RWPE2 (cell line): Measurements from ENCODE around the gene PTPRQ.

ENCODE experiments used
- ATAC-seq: fragments of 200-7000 bp; cut with Tn5 transposase; 3 replicates; pipeline ENCODE4 v1.9.1; 2021; ENCODE audit warnings: low read depth
- DNase-seq: peaks from one replicate; pipeline ENCODE4 v3.0.0-alpha.2; 2020; ENCODE audit warnings: low spot score
- H3K27ac ChIP-seq: fragments of 450-650 bp; 2 replicates; pipeline ENCODE4 v1.5.1; 2017; ENCODE audit warnings: mild to moderate bottlenecking; ENCODE audit not compliant: poor library complexity, severe bottlenecking
- H3K27me3 ChIP-seq: fragments of 250-450 bp; sonication (Bioruptor Pico); 2 replicates; pipeline ENCODE4 v1.5.1; 2021; ENCODE audit warnings: mild to moderate bottlenecking, moderate library complexity; ENCODE audit not compliant: insufficient read depth, poor library complexity, severe bottlenecking
- H3K36me3 ChIP-seq: fragments of 250-450 bp; sonication (Bioruptor Pico); 2 replicates; pipeline ENCODE4 v1.5.1; 2020; ENCODE audit warnings: low read depth, mild to moderate bottlenecking, moderate library complexity
- H3K4me1 ChIP-seq: fragments of 250-450 bp; sonication (Bioruptor Pico); 2 replicates; pipeline ENCODE4 v1.5.1; 2021; ENCODE audit warnings: mild to moderate bottlenecking, moderate library complexity; ENCODE audit not compliant: insufficient read depth, poor library complexity, severe bottlenecking
- H3K4me3 ChIP-seq: fragments of 250-450 bp; sonication (Bioruptor Pico); 2 replicates; pipeline ENCODE4 v1.5.1; 2021; ENCODE audit warnings: mild to moderate bottlenecking, moderate library complexity; ENCODE audit not compliant: severe bottlenecking
- H3K9me3 ChIP-seq: fragments of 250-450 bp; sonication (Bioruptor Pico); 2 replicates; pipeline ENCODE4 v1.5.1; 2021; ENCODE audit warnings: mild to moderate bottlenecking, moderate library complexity; ENCODE audit not compliant: severe bottlenecking
- CTCF ChIP-seq: fragments of 450-650 bp; IDR thresholded peaks from one replicate; pipeline ENCODE4 v1.5.1; 2017; ENCODE audit warnings: mild to moderate bottlenecking, moderate library complexity; ENCODE audit not compliant: poor library complexity, severe bottlenecking

Gene PTPRQ

GRCh38 chr12:80622271-80622670, 178.2 kb downstream of the PTPRQ start:
- Histone ChIP-seq H3K27me3 (no peaks in the 10 kb centered on the region), H3K9me3 (no peaks in the 10 kb centered on the region), H3K27ac (no peak overlapping the region), H3K4me3 (no peak overlapping the region), H3K4me1 (peaks cover 2% of the 10 kb centered on the region), H3K36me3 (no peaks in the 10 kb centered on the region)
- TF ChIP-seq CTCF = peak; percentile 57
- DNase-seq = no peak
- no peak for ATAC-seq

GRCh38 chr12:80625051-80625450, 181.0 kb downstream of the PTPRQ start:
- no peak overlapping the region for H3K4me3 ChIP-seq
- H3K27ac ChIP-seq = no peak overlapping the region
- TF ChIP-seq CTCF = no peak
- DNase-seq = no peak
- no peaks in the 10 kb centered on the region for H3K36me3 ChIP-seq
- no peaks in the 10 kb centered on the region for H3K27me3 ChIP-seq
- ATAC-seq = no peak
- peaks cover 15% of the 10 kb centered on the region for H3K4me1 ChIP-seq
- H3K9me3 ChIP-seq = no peaks in the 10 kb centered on the region

- Histone ChIP-seq H3K27ac (no peak overlapping the region), H3K27me3 (no peaks in the 10 kb centered on the region)
- ATAC-seq = no peak
These were observed 181.9 kb downstream of the PTPRQ start for GRCh38 chr12:80625901-80626300.

GRCh38 chr12:80627782-80628181, 183.7 kb downstream of the PTPRQ start:
- no peaks in the 10 kb centered on the region for H3K36me3 ChIP-seq
- no peaks in the 10 kb centered on the region for H3K27me3 ChIP-seq
- no peak for TF ChIP-seq CTCF
- no peak for DNase-seq
- peaks cover 15% of the 10 kb centered on the region for H3K4me1 ChIP-seq
- no peaks in the 10 kb centered on the region for H3K9me3 ChIP-seq
- ATAC-seq = peak; percentile 70
- H3K4me3 ChIP-seq = no peak overlapping the region
- peak overlapping the region; percentile 58 for H3K27ac ChIP-seq

More at GRCh38 chr12:80625901-80626300, 181.9 kb downstream of the PTPRQ start:
- H3K4me3 ChIP-seq = no peak overlapping the region
- no peaks in the 10 kb centered on the region for H3K9me3 ChIP-seq
- H3K36me3 ChIP-seq = no peaks in the 10 kb centered on the region
- H3K4me1 ChIP-seq = peaks cover 15% of the 10 kb centered on the region
- no peak for DNase-seq
- TF ChIP-seq CTCF = no peak

GRCh38 chr12:80632835-80633234, 188.8 kb downstream of the PTPRQ start:
- DNase-seq = no peak
- no peak for ATAC-seq
- peak; percentile 28 for TF ChIP-seq CTCF

More at GRCh38 chr12:80632835-80633234, 188.8 kb downstream of the PTPRQ start:
- Histone ChIP-seq H3K4me3 (no peak overlapping the region), H3K4me1 (peaks cover 9% of the 10 kb centered on the region), H3K27me3 (no peaks in the 10 kb centered on the region), H3K27ac (no peak overlapping the region), H3K36me3 (no peaks in the 10 kb centered on the region), H3K9me3 (no peaks in the 10 kb centered on the region)
